Measurements from ENCODE around the gene LRRC25.

DNA sequence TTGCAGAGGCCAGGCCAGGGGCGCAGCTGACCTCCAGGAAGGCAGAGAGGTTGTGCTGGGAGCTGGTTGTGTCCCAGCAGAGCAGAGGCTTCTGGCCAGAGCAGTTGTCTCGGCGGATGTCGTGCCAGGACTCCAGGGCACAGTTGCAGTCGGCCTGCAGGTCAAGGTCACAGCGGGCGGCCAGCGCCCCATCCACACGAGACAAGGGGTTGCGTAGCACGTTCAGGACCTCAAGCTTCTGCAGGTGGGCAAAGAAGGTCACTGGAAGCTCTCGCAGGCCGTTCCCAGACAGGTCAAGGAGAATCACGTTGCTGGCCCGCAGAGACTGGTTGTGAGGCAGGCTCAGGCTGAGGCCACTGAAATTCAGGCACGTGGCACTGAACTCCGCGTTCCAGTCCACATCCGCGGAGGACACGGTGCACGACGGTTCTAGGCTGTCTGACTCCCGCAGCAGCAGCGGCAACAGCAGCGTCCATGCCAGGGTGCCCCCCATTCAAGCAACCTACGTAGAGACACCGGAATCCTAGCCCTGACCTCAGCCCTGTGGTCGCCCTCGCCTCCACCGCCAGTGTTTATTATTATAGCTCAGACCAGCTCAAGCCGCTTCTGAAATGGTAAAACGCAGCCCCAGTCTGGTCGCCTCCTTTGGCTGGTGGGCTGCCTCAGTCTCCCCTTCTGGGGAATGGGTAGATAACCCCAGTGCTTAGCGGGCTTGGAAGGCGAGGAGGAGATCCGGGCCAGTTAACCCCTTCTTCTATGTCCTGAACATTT lies 766 bp downstream of the LRRC25 start:
- TF ChIP-seq, protein P1, sequence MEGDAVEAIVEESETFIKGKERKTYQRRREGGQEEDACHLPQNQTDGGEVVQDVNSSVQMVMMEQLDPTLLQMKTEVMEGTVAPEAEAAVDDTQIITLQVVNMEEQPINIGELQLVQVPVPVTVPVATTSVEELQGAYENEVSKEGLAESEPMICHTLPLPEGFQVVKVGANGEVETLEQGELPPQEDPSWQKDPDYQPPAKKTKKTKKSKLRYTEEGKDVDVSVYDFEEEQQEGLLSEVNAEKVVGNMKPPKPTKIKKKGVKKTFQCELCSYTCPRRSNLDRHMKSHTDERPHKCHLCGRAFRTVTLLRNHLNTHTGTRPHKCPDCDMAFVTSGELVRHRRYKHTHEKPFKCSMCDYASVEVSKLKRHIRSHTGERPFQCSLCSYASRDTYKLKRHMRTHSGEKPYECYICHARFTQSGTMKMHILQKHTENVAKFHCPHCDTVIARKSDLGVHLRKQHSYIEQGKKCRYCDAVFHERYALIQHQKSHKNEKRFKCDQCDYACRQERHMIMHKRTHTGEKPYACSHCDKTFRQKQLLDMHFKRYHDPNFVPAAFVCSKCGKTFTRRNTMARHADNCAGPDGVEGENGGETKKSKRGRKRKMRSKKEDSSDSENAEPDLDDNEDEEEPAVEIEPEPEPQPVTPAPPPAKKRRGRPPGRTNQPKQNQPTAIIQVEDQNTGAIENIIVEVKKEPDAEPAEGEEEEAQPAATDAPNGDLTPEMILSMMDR (IDR thresholded peaks at IDR 0.05 in 8 of 11, conservative IDR thresholded peaks at IDR 0.05 in 3 of 11), result no peak
- TF ChIP-seq POLR2AphosphoS5 (IDR thresholded peaks at IDR 0.05) (peak; percentile 59 to 83 (median 77)), POLR2A (IDR thresholded peaks at IDR 0.05) (no peak)

Data from spleen (tissue), 7 donors.